H9 (cell line): ENCODE data around the gene TBXA2R. TPM values are rescaled to one million over a fixed set of nuclear protein-coding genes. Genes with fewer than 3 reads are reported as not detected.

Source experiments
- DNase-seq: peaks from one replicate; pipeline ENCODE4 v3.0.0-alpha.2; 2017
- H2AFZ ChIP-seq: one replicate; pipeline ENCODE4 v1.6.1; 2013; ENCODE audit warnings: mild to moderate bottlenecking, low read length, control low read depth, moderate library complexity
- H2AK5ac ChIP-seq: 2 replicates; pipeline ENCODE4 v1.6.1; 2013; ENCODE audit warnings: low read length, control low read depth, mixed read lengths; ENCODE audit not compliant: insufficient read length
- H2BK120ac ChIP-seq: one replicate; pipeline ENCODE4 v1.6.1; 2013; ENCODE audit warnings: low read depth, mild to moderate bottlenecking, low read length, control low read depth, inconsistent platforms; ENCODE audit not compliant: poor library complexity, severe bottlenecking
- H2BK12ac ChIP-seq: 2 replicates; pipeline ENCODE4 v1.6.1; 2013; ENCODE audit warnings: low read length, control low read depth, mixed read lengths, low read depth; ENCODE audit not compliant: insufficient read length
- H2BK15ac ChIP-seq: 2 replicates; pipeline ENCODE4 v1.6.1; 2013; ENCODE audit warnings: low read depth, low read length, control low read depth
- H2BK20ac ChIP-seq: one replicate; pipeline ENCODE4 v1.6.1; 2013; ENCODE audit warnings: low read depth, mild to moderate bottlenecking, low read length, control low read depth, inconsistent platforms; ENCODE audit not compliant: poor library complexity, severe bottlenecking
- H2BK5ac ChIP-seq: 2 replicates; pipeline ENCODE4 v1.6.1; 2013; ENCODE audit warnings: low read length, control low read depth, mixed read lengths; ENCODE audit not compliant: insufficient read length
- H3K14ac ChIP-seq: 2 replicates; pipeline ENCODE4 v1.6.1; 2013; ENCODE audit warnings: low read length, control low read depth; ENCODE audit not compliant: insufficient read depth
- H3K18ac ChIP-seq: 2 replicates; pipeline ENCODE4 v1.6.1; 2013; ENCODE audit warnings: low read depth, mild to moderate bottlenecking, mixed read lengths, low read length, control low read depth; ENCODE audit not compliant: insufficient read length
- H3K23ac ChIP-seq: 2 replicates; pipeline ENCODE4 v1.6.1; 2013; ENCODE audit warnings: low read length, control low read depth, mixed read lengths, low read depth; ENCODE audit not compliant: insufficient read length
- H3K23me2 ChIP-seq: 2 replicates; pipeline ENCODE4 v1.6.1; 2013; ENCODE audit warnings: low read depth, mild to moderate bottlenecking, mixed read lengths, low read length, control low read depth; ENCODE audit not compliant: insufficient read length, poor library complexity, severe bottlenecking
- H3K27ac ChIP-seq: 2 replicates; pipeline ENCODE4 v1.5.1; 2013; ENCODE audit warnings: low read length, control low read depth, mixed read lengths, low read depth; ENCODE audit not compliant: insufficient read length
- H3K27me3 ChIP-seq: 2 replicates; pipeline ENCODE4 v1.6.1; 2013; ENCODE audit warnings: low read length, control low read depth, inconsistent platforms; ENCODE audit not compliant: insufficient read depth
- H3K4ac ChIP-seq: 2 replicates; pipeline ENCODE4 v1.6.1; 2013; ENCODE audit warnings: low read depth, mild to moderate bottlenecking, control low read depth, inconsistent platforms, low read length, moderate library complexity
- H3K4me1 ChIP-seq: 2 replicates; pipeline ENCODE4 v1.6.1; 2013; ENCODE audit warnings: low read length, control low read depth, inconsistent platforms; ENCODE audit not compliant: insufficient read depth
- H3K4me2 ChIP-seq: 2 replicates; pipeline ENCODE4 v1.6.1; 2013; ENCODE audit warnings: low read length, control low read depth, mixed read lengths; ENCODE audit not compliant: insufficient read length, insufficient read depth
- H3K56ac ChIP-seq: 2 replicates; pipeline ENCODE4 v1.6.1; 2013; ENCODE audit warnings: low read depth, mild to moderate bottlenecking, mixed read lengths, low read length, control low read depth; ENCODE audit not compliant: insufficient read length
- H3K79me1 ChIP-seq: 2 replicates; pipeline ENCODE4 v1.6.1; 2013; ENCODE audit warnings: low read depth, mild to moderate bottlenecking, moderate library complexity, low read length, control low read depth, inconsistent platforms; ENCODE audit not compliant: insufficient read depth, poor library complexity, severe bottlenecking
- H3K79me2 ChIP-seq: 2 replicates; pipeline ENCODE4 v1.6.1; 2013; ENCODE audit warnings: low read length, control low read depth, inconsistent platforms; ENCODE audit not compliant: insufficient read depth
- H3K9ac ChIP-seq: 2 replicates; pipeline ENCODE4 v1.6.1; 2013; ENCODE audit warnings: low read length, control low read depth, mixed read lengths; ENCODE audit not compliant: insufficient read length; ENCODE audit errors: extremely low read depth
- H3K9me3 ChIP-seq: one replicate; pipeline ENCODE4 v1.6.1; 2013; ENCODE audit warnings: low read depth, low read length, inconsistent platforms; ENCODE audit not compliant: control insufficient read depth
- H3T11ph ChIP-seq: one replicate; pipeline ENCODE4 v1.6.1; 2013; ENCODE audit warnings: mild to moderate bottlenecking, low read length, control low read depth, inconsistent platforms
- H4K20me1 ChIP-seq: one replicate; pipeline ENCODE4 v1.6.1; 2013; ENCODE audit not compliant: control insufficient read depth, insufficient read length, insufficient read depth
- H4K5ac ChIP-seq: 2 replicates; pipeline ENCODE4 v1.6.1; 2013; ENCODE audit warnings: low read depth, mild to moderate bottlenecking, mixed read lengths, low read length, control low read depth; ENCODE audit not compliant: insufficient read length
- H4K8ac ChIP-seq: replicated peaks from 2 replicates; pipeline ENCODE4 v1.6.1; 2013; ENCODE audit warnings: low read length, control low read depth, mixed read lengths, low read depth; ENCODE audit not compliant: insufficient read length
- H4K91ac ChIP-seq: 2 replicates; pipeline ENCODE4 v1.6.1; 2013; ENCODE audit warnings: low read depth, mild to moderate bottlenecking, moderate library complexity, mixed read lengths, low read length, control low read depth; ENCODE audit not compliant: insufficient read length
- H3K27ac Mint-ChIP-seq, 3 experiments: 2 replicates in 2 of 3; 3 replicates in 1 of 3; pipeline ENCODE4 v1.8.0; 2020 to 2021; ENCODE audit warnings: mixed read lengths in 3 of 3, mild to moderate bottlenecking in 1 of 3, moderate library complexity in 1 of 3
- H3K27me3 Mint-ChIP-seq: 2 replicates; pipeline ENCODE4 v1.8.0; 2021; ENCODE audit warnings: low read depth, mild to moderate bottlenecking, moderate library complexity, mixed read lengths
- H3K36me3 Mint-ChIP-seq, 3 experiments: 2 replicates in 2 of 3; 3 replicates in 1 of 3; pipeline ENCODE4 v1.8.0; 2020 to 2021; ENCODE audit warnings: low read depth in 3 of 3, mixed read lengths in 3 of 3; ENCODE audit not compliant: insufficient read depth in 1 of 3
- H3K4me1 Mint-ChIP-seq, 2 experiments: 2 replicates each; pipeline ENCODE4 v1.8.0; 2020; ENCODE audit warnings: mixed read lengths in 2 of 2
- H3K4me3 Mint-ChIP-seq, 2 experiments: 2 replicates in 1 of 2; 3 replicates in 1 of 2; pipeline ENCODE4 v1.8.0; 2020 to 2021; ENCODE audit warnings: mild to moderate bottlenecking in 2 of 2, mixed read lengths in 2 of 2, moderate library complexity in 1 of 2
- H3K9me3 Mint-ChIP-seq, 2 experiments: 2 replicates in 1 of 2; 3 replicates in 1 of 2; pipeline ENCODE4 v1.8.0; 2020; ENCODE audit warnings: mild to moderate bottlenecking in 2 of 2, mixed read lengths in 2 of 2, moderate library complexity in 1 of 2
- CTCF ChIP-seq: fragments of 200-600 bp; sonication (generic); conservative IDR thresholded peaks from 3 replicates; pipeline ENCODE4 v1.8.0; 2021; ENCODE audit warnings: antibody characterized with exemption, mild to moderate bottlenecking
- WGBS: extraction: QIAGEN DNeasy Blood & Tissue Kit; methylation state at CpG from one replicate; pipeline ENCODE4 v1.1.7; 2013; ENCODE audit warnings: missing lambda C conversion rate, low lambda C conversion rate, mixed read lengths; ENCODE audit not compliant: insufficient read length; ENCODE audit errors: extremely low coverage; 5-methylcytosine and 5-hydroxymethylcytosine counted together
- total RNA-seq: library from RNA; stranded (reverse); gene quantifications from 2 replicates; pipeline ENCODE4 v1.2.1, GENCODE V29; 2021

Gene TBXA2R
- total RNA-seq, 1 experiment from 2014 or later: 0.63 TPM

GRCh38 chr19:3603121-3603811 is 3.4 kb downstream of the TBXA2R start:
- Histone ChIP-seq H3K4me2 (no peak overlapping the region), H4K5ac (no peak overlapping the region), H3T11ph (no peak overlapping the region), H2AFZ (no peak overlapping the region), H4K91ac (no peak overlapping the region), H2BK12ac (no peak overlapping the region), H2BK5ac (no peak overlapping the region), H2BK20ac (no peak overlapping the region), H3K56ac (no peak overlapping the region), H3K9me3 (no peaks in the 10 kb centered on the region), H3K14ac (no peak overlapping the region; the same call in 1 of the 2 replicates), H3K23ac (no peak overlapping the region), H3K18ac (no peak overlapping the region), H3K79me1 (no peaks in the 10 kb centered on the region), H3K4ac (no peak overlapping the region), H3K23me2 (peaks cover 2% of the 10 kb centered on the region), H2AK5ac (no peak overlapping the region), H3K4me1 (no peaks in the 10 kb centered on the region; the same call in 1 of the 2 replicates), H2BK120ac (no peak overlapping the region), H2BK15ac (no peak overlapping the region), H4K8ac (no peak overlapping the region), H3K27ac (no peak overlapping the region), H4K20me1 (no peaks in the 10 kb centered on the region), H3K79me2 (no peaks in the 10 kb centered on the region), H3K9ac (no peak overlapping the region), H3K27me3 (peaks cover 5% of the 10 kb centered on the region; the same call in 1 of the 2 replicates)
- Mint-ChIP-seq H3K36me3 (no peaks in the 10 kb centered on the region), H3K4me1 (peaks cover 10 to 11% of the 10 kb centered on the region in 2 experiments), H3K4me3 (no peak overlapping the region), H3K27me3 (peaks cover 4% of the 10 kb centered on the region), H3K27ac (no peak overlapping the region), H3K9me3 (peaks cover 0 to 4% of the 10 kb centered on the region in 2 experiments; a peak in 1 of 5 replicates)
- WGBS: no CpG with 5 or more reads among the region's 23 CpGs
- no peak for DNase-seq
- no peak for TF ChIP-seq CTCF
